ENCODE results near the gene AMH. TPM values are rescaled to one million over a fixed set of nuclear protein-coding genes. Genes with fewer than 3 reads are reported as not detected.

The AMH gene
- total and polyA plus RNA-seq, 4 donors: 1.5 to 3.1 (median 1.8) TPM

DNA sequence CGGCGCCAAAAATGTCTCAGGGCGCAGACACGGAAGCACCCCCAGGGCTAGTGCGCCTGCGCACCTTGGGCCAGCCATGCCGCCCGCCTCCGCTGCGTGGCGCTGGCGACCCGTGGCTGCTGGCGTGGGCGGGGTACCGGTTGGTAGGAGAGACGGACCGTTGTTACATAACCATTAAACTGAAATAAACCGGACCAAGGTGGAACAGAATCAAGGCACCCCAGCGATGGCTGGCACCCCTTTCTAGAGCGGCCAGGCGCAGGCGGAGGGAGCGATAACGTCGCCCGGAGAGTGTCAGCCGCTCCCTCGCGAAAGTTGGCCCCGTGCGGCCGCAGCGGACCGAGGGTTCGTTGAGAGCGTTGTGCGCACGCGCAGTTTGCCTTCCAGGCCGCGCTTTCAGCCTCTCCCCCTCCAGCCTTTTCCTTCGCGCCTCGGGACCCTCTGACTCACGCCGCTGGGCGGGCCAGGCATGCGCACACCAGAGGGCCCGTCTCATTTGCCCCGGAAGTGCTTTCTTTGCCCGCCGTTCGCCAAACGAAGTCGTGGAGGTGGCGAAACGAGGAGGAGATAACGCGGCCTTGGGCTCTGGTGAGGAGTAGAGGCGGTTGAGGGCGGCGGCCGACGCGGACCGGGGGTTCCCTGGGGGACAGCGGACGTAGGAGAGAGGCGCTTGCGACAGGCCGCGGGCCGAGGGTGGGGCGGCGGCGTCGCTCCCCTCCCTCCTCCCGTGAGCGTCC lies 12.6 kb upstream of the AMH start, which contains the start of the genes PLEKHJ1 and SF3A2:
Gene PLEKHJ1 (minus strand): TSS at position 16 of the 737 bp plus-strand sequence. CDS start 81 bp downstream, outside the sequence.
Gene SF3A2 (plus strand): TSS at position 511 of the 737 bp plus-strand sequence. CDS start 6,595 bp downstream, outside the sequence.
- DNase-seq (peak; percentile 98 to 99), ATAC-seq (ENCODE audit: low FRiP score) (peak; percentile 96)
- H3K36me3 ChIP-seq (ENCODE audit: control insufficient read depth in 1 of 2, insufficient read depth in 2 of 2, low read length in 1 of 2): no peaks in the 10 kb centered on the region
- WGBS, 2 donors: 0% methylated on average over 73 to 80 of the region's 80 CpGs
- no peaks in the 10 kb centered on the region for H3K27me3 ChIP-seq (ENCODE audit: control insufficient read depth in 1 of 2, insufficient read depth in 2 of 2, low read length in 1 of 2)
- peak within 1 kb of the TSS; percentile 85 to 94 for H3K4me3 ChIP-seq (ENCODE audit: low read length in 2 of 2)
- H3K27ac ChIP-seq (ENCODE audit: low read depth in 1 of 2, low read length in 2 of 2): peak within 1 kb of the TSS; percentile 36 to 93
- intact Hi-C loops (cut with DNase I): loop anchor here (2.0 to 5.0 kb wide), 5 partner anchors 36 to 156 kb away; no protein-coding TSS in a partner anchor
- H3K4me1 ChIP-seq (ENCODE audit: control insufficient read depth in 1 of 2, insufficient read depth in 2 of 2, low read length in 2 of 2): peaks cover 0 to 5% of the 10 kb centered on the region in 2 donors
- H3K9me3 ChIP-seq (ENCODE audit: control insufficient read depth, low read length): no peaks in the 10 kb centered on the region

DNA sequence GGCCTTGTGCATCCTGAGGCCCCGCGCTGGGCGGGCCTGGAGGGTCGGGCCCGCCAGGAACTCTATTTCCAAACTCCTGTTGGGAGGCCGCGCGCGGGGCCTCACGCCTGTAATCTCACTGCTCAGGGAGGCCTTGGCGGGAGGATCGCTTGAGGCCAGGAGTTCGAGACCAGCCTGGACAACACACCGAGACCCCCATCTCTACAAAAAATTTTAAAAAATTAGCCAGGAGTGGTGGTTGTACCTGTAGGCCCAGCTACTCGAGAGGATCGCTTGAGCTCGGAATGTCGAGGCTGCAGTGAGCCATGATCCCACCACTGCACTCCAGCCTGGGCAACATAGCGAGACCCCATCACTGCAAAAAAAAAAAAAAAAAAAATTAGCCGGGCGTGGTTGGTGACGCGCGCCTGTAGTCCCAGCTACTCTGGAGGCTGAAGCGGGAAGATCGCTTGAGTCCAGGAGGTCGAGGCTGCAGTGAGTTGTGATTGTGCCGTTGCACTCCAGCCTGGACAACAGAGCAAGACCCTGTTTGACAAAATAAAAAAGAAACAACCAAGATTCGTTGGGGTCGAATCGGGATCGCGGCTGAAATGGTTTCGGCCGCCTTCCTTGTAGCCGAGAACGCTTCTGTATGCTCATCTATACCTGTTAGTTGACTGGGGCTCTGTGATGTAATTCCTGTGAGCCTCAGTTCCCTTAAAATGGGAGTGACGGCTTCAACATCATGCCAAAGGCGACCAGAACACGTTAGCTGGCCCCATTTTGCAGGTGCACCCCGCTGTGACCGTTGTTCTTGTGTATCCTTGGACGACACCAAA lies 11.9 kb upstream of the AMH start:
- intact Hi-C loops (cut with DNase I): loop anchor here (2.0 to 5.0 kb wide), 5 partner anchors 35 to 155 kb away; no protein-coding TSS in a partner anchor
- Histone ChIP-seq H3K9me3 (ENCODE audit: control insufficient read depth, low read length) (no peaks in the 10 kb centered on the region), H3K4me3 (ENCODE audit: low read length in 2 of 2) (peak overlapping the region; percentile 57 to 68), H3K27me3 (ENCODE audit: control insufficient read depth in 1 of 2, insufficient read depth in 2 of 2, low read length in 1 of 2) (no peaks in the 10 kb centered on the region), H3K4me1 (ENCODE audit: control insufficient read depth in 1 of 2, insufficient read depth in 2 of 2, low read length in 2 of 2) (peaks cover 0 to 5% of the 10 kb centered on the region in 2 donors), H3K36me3 (ENCODE audit: control insufficient read depth in 1 of 2, insufficient read depth in 2 of 2, low read length in 1 of 2) (no peaks in the 10 kb centered on the region), H3K27ac (ENCODE audit: low read depth in 1 of 2, low read length in 2 of 2) (peak overlapping the region in 1 of 2 donors; percentile 93)
- WGBS, 2 donors: 48 to 49% methylated on average over 40 to 43 of the region's 43 CpGs
- ATAC-seq (ENCODE audit: low FRiP score): no peak
- no peak for DNase-seq

GRCh38 chr19:2237869-2238153 lies 11.3 kb upstream of the AMH start:
- DNase-seq (no peak), ATAC-seq (ENCODE audit: low FRiP score) (no peak)
- Histone ChIP-seq H3K4me1 (ENCODE audit: control insufficient read depth in 1 of 2, insufficient read depth in 2 of 2, low read length in 2 of 2) (peaks cover 0 to 5% of the 10 kb centered on the region in 2 donors), H3K27ac (ENCODE audit: low read depth in 1 of 2, low read length in 2 of 2) (no peak overlapping the region), H3K9me3 (ENCODE audit: control insufficient read depth, low read length) (no peaks in the 10 kb centered on the region), H3K4me3 (ENCODE audit: low read length in 2 of 2) (no peak overlapping the region), H3K36me3 (ENCODE audit: control insufficient read depth in 1 of 2, insufficient read depth in 2 of 2, low read length in 1 of 2) (no peaks in the 10 kb centered on the region), H3K27me3 (ENCODE audit: control insufficient read depth in 1 of 2, insufficient read depth in 2 of 2, low read length in 1 of 2) (no peaks in the 10 kb centered on the region)
- intact Hi-C loops (cut with DNase I): loop anchor here (2.0 to 5.0 kb wide), 5 partner anchors 34 to 154 kb away; no protein-coding TSS in a partner anchor
- WGBS, 2 donors: 76 to 83% methylated on average over 6 of the region's 6 CpGs

GRCh38 chr19:2239173-2239572 lies 9.9 kb upstream of the AMH start:
- H3K27ac ChIP-seq (ENCODE audit: low read depth in 1 of 2, low read length in 2 of 2): no peak overlapping the region
- WGBS, 2 donors: 40 to 50% methylated on average over 10 of the region's 10 CpGs
- intact Hi-C loops (cut with DNase I): loop anchor here (5.0 kb wide), 3 partner anchors 33 to 153 kb away; no protein-coding TSS in a partner anchor

GRCh38 chr19:2239771-2240770 lies 9.1 kb upstream of the AMH start:
- Histone ChIP-seq H3K9me3 (ENCODE audit: control insufficient read depth, low read length) (no peaks in the 10 kb centered on the region), H3K27ac (ENCODE audit: low read depth in 1 of 2, low read length in 2 of 2) (peak overlapping the region in 1 of 2 donors; percentile 67), H3K4me3 (ENCODE audit: low read length in 2 of 2) (peak overlapping the region; percentile 7 to 24), H3K36me3 (ENCODE audit: control insufficient read depth in 1 of 2, insufficient read depth in 2 of 2, low read length in 1 of 2) (peaks cover 3 to 5% of the 10 kb centered on the region in 2 donors), H3K4me1 (ENCODE audit: control insufficient read depth in 1 of 2, insufficient read depth in 2 of 2, low read length in 2 of 2) (peaks cover 0 to 5% of the 10 kb centered on the region in 2 donors), H3K27me3 (ENCODE audit: control insufficient read depth in 1 of 2, insufficient read depth in 2 of 2, low read length in 1 of 2) (no peaks in the 10 kb centered on the region)
- ATAC-seq (ENCODE audit: low FRiP score) (no peak), DNase-seq (no peak)
- 5 to 10% methylated on average over 34 of the region's 34 CpGs for WGBS, 2 donors
- intact Hi-C loops (cut with DNase I): loop anchor here (5.0 kb wide), 3 partner anchors 32 to 152 kb away; no protein-coding TSS in a partner anchor

More at GRCh38 chr19:2239173-2239572, 9.9 kb upstream of the AMH start:
- Histone ChIP-seq H3K36me3 (ENCODE audit: control insufficient read depth in 1 of 2, insufficient read depth in 2 of 2, low read length in 1 of 2) (peaks cover 0 to under 1% of the 10 kb centered on the region in 2 donors), H3K27me3 (ENCODE audit: control insufficient read depth in 1 of 2, insufficient read depth in 2 of 2, low read length in 1 of 2) (no peaks in the 10 kb centered on the region), H3K9me3 (ENCODE audit: control insufficient read depth, low read length) (no peaks in the 10 kb centered on the region), H3K4me1 (ENCODE audit: control insufficient read depth in 1 of 2, insufficient read depth in 2 of 2, low read length in 2 of 2) (peaks cover 0 to 5% of the 10 kb centered on the region in 2 donors), H3K4me3 (ENCODE audit: low read length in 2 of 2) (no peak overlapping the region)
- DNase-seq (no peak), ATAC-seq (ENCODE audit: low FRiP score) (no peak)

DNA sequence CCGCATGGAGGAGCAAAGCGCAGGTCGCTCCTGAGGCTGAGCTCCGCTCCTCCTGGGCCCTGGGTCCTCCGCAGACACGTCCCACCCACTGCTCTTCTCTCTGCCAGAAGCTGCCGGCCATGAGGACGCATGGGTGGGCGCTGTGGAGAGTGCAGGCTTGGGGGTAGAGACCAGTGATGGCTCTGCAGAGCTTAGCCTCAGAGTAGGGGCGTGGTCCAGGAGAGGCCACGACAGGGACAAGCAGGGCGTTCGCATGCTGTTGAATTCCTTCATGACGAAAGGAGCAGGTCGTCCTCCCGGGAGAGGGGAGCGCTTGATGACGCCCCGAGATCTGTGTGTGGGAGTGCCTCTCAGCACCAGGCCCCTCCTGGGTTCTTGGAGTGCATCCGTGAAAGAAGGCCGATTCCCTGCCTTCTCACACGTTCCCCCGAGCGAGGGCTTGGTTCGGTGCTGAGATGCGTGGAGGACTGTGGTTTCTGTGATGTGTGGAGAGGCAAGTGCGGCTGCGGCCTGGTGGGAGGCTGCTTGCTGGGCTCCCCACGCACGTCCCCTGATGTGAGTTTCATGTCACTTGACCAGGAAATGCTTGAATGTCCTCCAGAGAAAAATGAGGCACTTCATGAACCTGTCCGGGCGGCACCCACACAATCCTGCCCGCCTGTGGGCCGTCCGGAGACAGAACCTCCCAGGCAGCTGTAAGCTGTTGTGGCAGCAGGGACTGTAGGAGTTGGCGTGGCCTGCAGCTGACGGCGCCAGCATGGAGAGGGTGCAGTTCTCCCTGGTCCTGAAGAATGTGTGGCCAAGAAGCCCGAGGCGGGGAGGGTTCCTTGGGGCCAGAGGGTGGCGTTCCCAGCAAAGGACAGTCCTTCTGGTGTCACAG lies 8.0 kb upstream of the AMH start:
- ATAC-seq (ENCODE audit: low FRiP score) (no peak), DNase-seq (no peak)
- Histone ChIP-seq H3K27ac (ENCODE audit: low read depth in 1 of 2, low read length in 2 of 2) (peak overlapping the region in 1 of 2 donors; percentile 35), H3K27me3 (ENCODE audit: control insufficient read depth in 1 of 2, insufficient read depth in 2 of 2, low read length in 1 of 2) (no peaks in the 10 kb centered on the region), H3K4me1 (ENCODE audit: control insufficient read depth in 1 of 2, insufficient read depth in 2 of 2, low read length in 2 of 2) (peaks cover 0 to 5% of the 10 kb centered on the region in 2 donors), H3K9me3 (ENCODE audit: control insufficient read depth, low read length) (no peaks in the 10 kb centered on the region), H3K36me3 (ENCODE audit: control insufficient read depth in 1 of 2, insufficient read depth in 2 of 2, low read length in 1 of 2) (peaks cover 11 to 12% of the 10 kb centered on the region in 2 donors), H3K4me3 (ENCODE audit: low read length in 2 of 2) (no peak overlapping the region)
- intact Hi-C loops (cut with DNase I): no loop called here
- WGBS, 2 donors: 50 to 51% methylated on average over 41 of the region's 41 CpGs

DNA sequence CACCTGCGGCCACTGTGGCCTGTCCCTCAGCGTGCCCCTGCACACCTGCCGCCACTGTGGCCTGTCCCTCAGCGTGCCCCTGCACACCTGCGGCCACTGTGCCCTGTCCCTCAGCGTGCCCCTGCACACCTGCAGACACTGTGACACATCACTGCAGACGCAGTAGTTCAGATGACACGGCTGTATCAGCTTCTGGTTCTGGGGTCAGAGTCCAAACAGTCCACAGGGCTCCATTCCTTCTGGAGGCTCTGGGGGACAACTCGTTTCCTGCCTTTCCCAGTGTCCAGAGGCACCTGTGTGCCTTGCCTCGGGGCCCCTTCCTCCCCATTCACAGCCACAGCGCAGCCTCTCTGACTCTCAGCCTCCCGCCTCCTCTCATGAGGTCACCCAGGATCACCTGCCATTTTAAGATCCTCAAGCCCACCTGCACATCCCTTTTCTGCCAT lies 7.0 kb upstream of the AMH start:
- ATAC-seq (ENCODE audit: low FRiP score) (no peak), DNase-seq (no peak)
- H3K36me3 ChIP-seq (ENCODE audit: control insufficient read depth in 1 of 2, insufficient read depth in 2 of 2, low read length in 1 of 2): peaks cover 11 to 15% of the 10 kb centered on the region in 2 donors
- H3K27ac ChIP-seq (ENCODE audit: low read depth in 1 of 2, low read length in 2 of 2): no peak overlapping the region
- no peaks in the 10 kb centered on the region for H3K27me3 ChIP-seq (ENCODE audit: control insufficient read depth in 1 of 2, insufficient read depth in 2 of 2, low read length in 1 of 2)
- peaks cover 0 to 5% of the 10 kb centered on the region in 2 donors for H3K4me1 ChIP-seq (ENCODE audit: control insufficient read depth in 1 of 2, insufficient read depth in 2 of 2, low read length in 2 of 2)
- H3K9me3 ChIP-seq (ENCODE audit: control insufficient read depth, low read length): no peaks in the 10 kb centered on the region
- intact Hi-C loops (cut with DNase I): no loop called here
- no peak overlapping the region for H3K4me3 ChIP-seq (ENCODE audit: low read length in 2 of 2)
- 84 to 90% methylated on average over 12 of the region's 12 CpGs for WGBS, 2 donors
